BLaER1 treated with 17β-estradiol and CSF1 and Interleukin-3, amounts not matched to agents 10 nM and 100 nM (cell line): ENCODE data around the gene MORF4L1.
"Not testable (repeated sequence)": the region's sequence is repeated elsewhere in the genome, so short reads cannot be mapped to it uniquely, and the experiment has no call there.

ENCODE experiments used
- H3K27ac ChIP-seq, 11 experiments: shearing (Covaris generic); formaldehyde crosslinking; 2 replicates each; pipeline ENCODE4 v1.8.1; 2022
- H3K27me3 ChIP-seq, 11 experiments: shearing (Covaris generic); formaldehyde crosslinking; 2 replicates each; pipeline ENCODE4 v1.8.1; 2022
- H3K36me3 ChIP-seq, 11 experiments: shearing (Covaris generic); formaldehyde crosslinking; 2 replicates each; pipeline ENCODE4 v1.8.1; 2022
- H3K4me1 ChIP-seq, 10 experiments: shearing (Covaris generic); formaldehyde crosslinking; 2 replicates each; pipeline ENCODE4 v1.8.1; 2022
- H3K4me2 ChIP-seq, 11 experiments: shearing (Covaris generic); formaldehyde crosslinking; 2 replicates each; pipeline ENCODE4 v1.8.1; 2022
- H3K4me3 ChIP-seq, 10 experiments: shearing (Covaris generic); formaldehyde crosslinking; 2 replicates each; pipeline ENCODE4 v1.8.1; 2022
- H3K9ac ChIP-seq, 11 experiments: shearing (Covaris generic); formaldehyde crosslinking; 2 replicates each; pipeline ENCODE4 v1.8.1; 2022
- H3K9me3 ChIP-seq, 11 experiments: shearing (Covaris generic); formaldehyde crosslinking; replicated peaks in 1 of 11; 2 replicates each; pipeline ENCODE4 v1.8.1; 2022
- H4K20me1 ChIP-seq, 11 experiments: shearing (Covaris generic); formaldehyde crosslinking; 2 replicates each; pipeline ENCODE4 v1.8.1; 2022
- Cebpa-rat ChIP-seq, 11 experiments: shearing (Covaris generic); IDR thresholded peaks; 2 replicates each; pipeline ENCODE4 v1.8.1; 2022

Gene MORF4L1

DNA sequence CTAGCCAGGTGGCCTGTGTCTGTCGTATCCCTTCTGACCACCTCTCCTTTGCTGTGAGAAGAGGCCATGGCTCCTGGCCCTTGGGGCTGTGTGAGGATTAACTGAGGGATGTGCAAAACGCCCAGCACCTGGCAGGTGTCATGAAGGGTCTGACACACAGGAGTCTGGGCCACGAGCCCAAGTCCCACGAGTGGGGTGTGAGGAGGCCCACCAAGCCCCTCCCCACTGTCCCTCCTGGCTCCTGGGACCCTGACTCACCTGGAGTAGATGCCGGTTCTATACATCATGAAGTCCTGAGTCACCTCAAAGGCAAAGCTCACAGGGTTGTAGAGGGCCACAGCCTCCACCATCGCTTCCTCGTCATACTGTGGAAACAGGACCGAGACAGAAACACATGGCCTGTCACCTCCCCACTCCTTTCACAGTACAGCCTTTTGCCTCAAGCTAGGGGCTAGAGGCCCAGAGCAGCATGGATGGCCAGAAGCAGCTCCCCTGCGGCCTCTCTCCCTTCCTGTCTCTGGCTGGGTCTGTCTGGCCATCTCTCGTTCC is 52.5 kb downstream of the MORF4L1 start:
- Histone ChIP-seq H3K27me3 (no peaks in the 10 kb centered on the region), H3K4me2 (no peak overlapping the region), H3K9ac (no peak overlapping the region; a peak in 1 of 22 replicates), H3K9me3 (no peaks in the 10 kb centered on the region), H3K4me1 (peaks cover 0 to 20% (median 0%) of the 10 kb centered on the region in 10 experiments; a peak in 6 of 20 replicates), H3K27ac (no peak overlapping the region; a peak in 2 of 22 replicates), H4K20me1 (peaks cover 0 to 93% (median 23%) of the 10 kb centered on the region in 11 experiments; a peak in 10 of 22 replicates), H3K4me3 (no peak overlapping the region), H3K36me3 (peaks cover 69 to 99% (median 90%) of the 10 kb centered on the region in 11 experiments)
- TF ChIP-seq Cebpa-rat (IDR thresholded peaks at IDR 0.05), result no peak

DNA sequence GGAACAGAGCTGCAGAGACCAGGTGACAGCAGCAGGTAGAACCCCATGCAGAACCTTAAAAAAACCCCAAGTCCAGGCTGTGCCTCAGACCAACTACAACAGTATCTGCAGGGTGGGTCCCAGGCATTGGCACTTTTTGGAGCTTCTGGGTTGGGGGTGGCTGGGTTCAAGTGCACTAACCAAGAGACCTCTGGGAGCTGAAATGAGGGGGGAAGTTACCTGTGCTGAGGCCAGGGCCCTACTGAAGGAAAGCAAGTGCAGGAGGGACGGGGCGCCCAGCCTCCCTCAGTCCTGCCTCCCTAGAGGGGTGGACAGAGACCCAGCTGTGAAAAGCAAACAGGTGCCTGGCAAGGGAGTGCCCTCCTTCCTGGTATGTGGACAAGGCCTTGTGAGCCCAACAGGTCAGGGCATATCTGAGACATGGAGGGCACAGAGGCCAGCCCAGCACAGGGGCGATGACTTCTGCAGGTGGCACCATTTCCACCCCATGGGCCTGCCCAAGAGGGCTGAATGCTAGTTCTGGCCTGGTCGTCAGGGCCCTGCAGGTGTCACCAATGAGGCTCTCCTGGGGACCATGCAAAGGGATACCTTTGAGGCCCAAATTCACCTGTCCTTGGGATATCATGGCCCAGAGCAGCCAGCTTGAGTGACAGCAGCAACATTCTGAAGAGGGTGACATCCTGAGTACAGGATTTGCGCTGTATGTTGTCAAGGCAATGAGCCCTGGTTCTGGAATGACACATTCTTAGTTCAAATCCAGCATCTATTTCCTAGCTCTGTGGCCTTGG is 53.5 kb downstream of the MORF4L1 start:
- Histone ChIP-seq H3K9me3 (no peaks in the 10 kb centered on the region), H3K4me2 (no peak overlapping the region), H3K27me3 (no peaks in the 10 kb centered on the region), H3K9ac (no peak overlapping the region), H4K20me1 (peaks cover 0 to 96% (median 23%) of the 10 kb centered on the region in 11 experiments; a peak in 10 of 22 replicates), H3K36me3 (peaks cover 67 to 99% (median 85%) of the 10 kb centered on the region in 11 experiments), H3K4me1 (peaks cover 0 to 20% (median 0%) of the 10 kb centered on the region in 10 experiments; a peak in 6 of 20 replicates), H3K27ac (no peak overlapping the region; a peak in 1 of 22 replicates), H3K4me3 (no peak overlapping the region)
- no peak for TF ChIP-seq Cebpa-rat (IDR thresholded peaks at IDR 0.05)

DNA sequence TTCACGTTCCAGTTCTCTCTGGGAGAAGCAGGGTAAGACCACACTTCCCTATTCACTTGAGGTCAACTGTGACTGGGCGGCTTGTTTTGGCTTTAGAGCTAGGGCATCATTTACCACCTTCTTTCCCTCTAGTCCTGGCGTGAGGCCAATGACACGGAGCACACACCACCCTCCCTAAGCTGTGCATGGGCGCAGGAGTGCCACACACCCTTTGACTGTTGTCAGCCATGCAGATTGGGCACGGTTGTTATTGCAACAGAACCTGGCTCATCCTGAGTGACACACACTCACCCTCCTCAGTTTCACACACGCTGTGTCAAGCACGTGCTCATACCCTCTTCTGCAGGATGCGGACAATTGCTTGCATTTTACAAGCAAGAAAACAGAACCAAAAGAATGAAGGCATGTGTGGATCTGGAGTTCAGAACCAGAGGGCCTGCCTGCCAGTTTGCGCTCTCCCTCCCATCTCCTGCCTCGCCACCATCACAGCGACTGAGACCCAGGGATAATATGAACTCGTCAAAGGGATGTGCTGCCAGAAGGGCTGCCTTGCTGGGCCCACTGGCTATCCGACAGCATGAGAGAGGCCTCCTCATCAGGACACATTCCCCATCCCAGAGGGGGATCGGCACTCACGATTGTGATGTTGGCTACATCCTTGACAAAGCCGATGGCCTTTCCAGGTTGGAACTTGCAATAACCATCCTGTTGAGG is 54.5 kb downstream of the MORF4L1 start:
- Histone ChIP-seq H3K36me3 (peaks cover 66 to 99% (median 85%) of the 10 kb centered on the region in 11 experiments), H3K27me3 (no peaks in the 10 kb centered on the region), H3K4me2 (peak overlapping the region in 1 of 11 experiments; percentile 2; a peak in 1 of 22 replicates), H3K4me1 (peaks cover 0 to 22% (median 6%) of the 10 kb centered on the region in 10 experiments; a peak in 10 of 20 replicates), H3K27ac (peak overlapping the region in 1 of 11 experiments; percentile 11; a peak in 1 of 22 replicates), H3K9ac (peak overlapping the region in 1 of 11 experiments; percentile 37; a peak in 1 of 22 replicates), H3K4me3 (no peak overlapping the region), H4K20me1 (peaks cover 0 to 96% (median 23%) of the 10 kb centered on the region in 11 experiments; a peak in 10 of 22 replicates), H3K9me3 (no peaks in the 10 kb centered on the region)
- TF ChIP-seq Cebpa-rat (IDR thresholded peaks at IDR 0.05), result no peak

DNA sequence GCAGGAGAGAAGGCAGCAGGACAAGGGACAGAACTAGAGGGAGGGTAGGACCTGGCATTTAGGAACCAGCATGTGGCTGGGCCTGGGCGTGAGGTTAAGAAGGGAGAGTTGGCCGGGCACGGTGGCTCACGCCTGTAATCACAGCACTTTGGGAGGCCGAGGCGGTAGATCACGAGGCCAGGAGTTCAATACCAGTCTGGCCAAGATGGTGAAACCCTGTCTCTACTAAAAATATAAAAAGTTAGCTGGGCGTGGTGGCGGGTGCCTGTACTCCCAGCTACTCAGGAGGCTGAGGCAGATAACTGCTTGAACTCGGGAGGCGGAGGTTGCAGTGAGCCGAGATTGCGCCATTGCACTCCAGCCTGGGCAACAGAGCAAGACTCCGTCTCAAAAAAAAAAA is 55.5 kb downstream of the MORF4L1 start:
- H3K4me2 ChIP-seq, H3K4me3 ChIP-seq, H3K9me3 ChIP-seq, H3K27me3 ChIP-seq: not testable (repeated sequence)
- Histone ChIP-seq H3K36me3 (peaks cover 62 to 99% (median 85%) of the 10 kb centered on the region in 11 experiments), H3K4me1 (peaks cover 0 to 29% (median 6%) of the 10 kb centered on the region in 10 experiments; a peak in 11 of 20 replicates), H4K20me1 (peaks cover 0 to 96% (median 17%) of the 10 kb centered on the region in 11 experiments; a peak in 10 of 22 replicates), H3K9ac (peak overlapping the region in 2 of 11 experiments; percentile 37 to 52; a peak in 2 of 22 replicates), H3K27ac (peak overlapping the region in 2 of 11 experiments; percentile 10 to 36; a peak in 2 of 22 replicates)

DNA sequence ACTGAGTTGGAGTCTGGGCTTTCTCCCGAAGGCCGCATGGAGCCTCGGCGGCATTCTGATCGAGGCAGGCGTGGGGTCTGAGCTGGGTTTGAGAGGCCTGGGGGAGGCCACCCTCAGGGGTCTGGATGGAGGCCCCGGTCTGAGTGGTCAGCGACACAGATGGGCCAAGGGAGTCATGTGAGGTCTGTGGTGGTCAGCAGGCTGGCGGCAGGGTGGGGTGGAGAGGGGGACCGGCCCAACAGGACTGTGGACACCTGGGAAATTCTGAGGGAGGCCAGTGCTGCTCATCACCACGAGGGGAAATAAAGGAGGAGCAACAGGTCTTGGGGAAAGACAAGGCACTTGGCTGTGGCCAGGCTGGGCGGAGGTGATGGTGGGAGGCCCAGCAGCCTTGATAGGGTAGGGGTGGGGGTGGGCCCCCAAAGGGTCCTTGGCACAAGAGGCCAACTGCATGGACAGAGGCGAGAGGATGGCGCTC is 56.0 kb downstream of the MORF4L1 start:
- Histone ChIP-seq H3K36me3 (peaks cover 62 to 99% (median 85%) of the 10 kb centered on the region in 11 experiments), H3K27me3 (no peaks in the 10 kb centered on the region), H3K4me3 (no peak overlapping the region), H3K4me2 (no peak overlapping the region), H3K4me1 (peaks cover 0 to 34% (median 6%) of the 10 kb centered on the region in 10 experiments; a peak in 13 of 20 replicates), H4K20me1 (peaks cover 0 to 96% (median 17%) of the 10 kb centered on the region in 11 experiments; a peak in 10 of 22 replicates), H3K27ac (no peak overlapping the region), H3K9me3 (no peaks in the 10 kb centered on the region), H3K9ac (0 out of 22 replicates have a peak overlapping the region, but pooled peaks of 1 of the 11 experiments have one; percentile 37)
- no peak for TF ChIP-seq Cebpa-rat (IDR thresholded peaks at IDR 0.05)

DNA sequence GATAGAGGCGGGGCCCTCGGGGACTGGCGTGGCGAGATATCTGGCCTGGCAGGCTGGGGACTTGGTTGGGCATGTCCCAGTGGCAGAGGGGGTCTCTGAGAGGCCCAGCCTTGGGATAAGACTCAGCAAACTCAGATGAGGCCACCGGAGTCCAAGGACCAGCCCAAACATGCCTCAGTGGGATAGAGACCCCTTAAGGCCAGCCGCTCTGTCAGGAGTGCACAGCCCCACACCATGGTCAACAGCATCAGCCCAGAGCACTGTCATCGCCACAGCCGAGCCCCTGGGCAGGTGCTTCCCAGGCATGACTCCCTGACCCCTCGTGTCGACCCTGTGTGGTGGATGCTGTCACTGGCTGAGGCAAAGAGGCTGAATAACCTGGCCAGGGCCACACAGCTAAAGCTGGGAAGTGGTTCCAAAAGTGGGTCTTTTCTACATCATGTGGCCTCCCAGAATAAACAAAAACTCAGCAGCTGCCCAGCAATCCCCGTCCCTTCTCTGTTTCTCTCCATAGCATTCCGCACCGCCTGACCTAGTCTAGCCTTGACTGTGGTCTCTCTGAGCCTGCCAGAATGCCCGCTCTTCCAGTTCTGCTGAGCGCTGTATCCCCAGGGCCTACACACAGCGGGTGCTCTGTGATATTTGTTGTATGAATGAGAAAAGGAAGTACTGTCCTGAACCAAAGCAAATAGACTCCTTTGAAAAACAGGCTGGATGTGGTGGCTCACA is 57.0 kb downstream of the MORF4L1 start:
- Histone ChIP-seq H4K20me1 (peaks cover 0 to 97% (median 17%) of the 10 kb centered on the region in 11 experiments; a peak in 10 of 22 replicates), H3K4me2 (no peak overlapping the region), H3K27me3 (no peaks in the 10 kb centered on the region), H3K27ac (no peak overlapping the region), H3K9ac (no peak overlapping the region), H3K9me3 (no peaks in the 10 kb centered on the region), H3K4me1 (peaks cover 5 to 44% (median 14%) of the 10 kb centered on the region in 10 experiments; a peak in 18 of 20 replicates), H3K4me3 (no peak overlapping the region), H3K36me3 (peaks cover 65 to 100% (median 88%) of the 10 kb centered on the region in 11 experiments)
- no peak for TF ChIP-seq Cebpa-rat (IDR thresholded peaks at IDR 0.05)

DNA sequence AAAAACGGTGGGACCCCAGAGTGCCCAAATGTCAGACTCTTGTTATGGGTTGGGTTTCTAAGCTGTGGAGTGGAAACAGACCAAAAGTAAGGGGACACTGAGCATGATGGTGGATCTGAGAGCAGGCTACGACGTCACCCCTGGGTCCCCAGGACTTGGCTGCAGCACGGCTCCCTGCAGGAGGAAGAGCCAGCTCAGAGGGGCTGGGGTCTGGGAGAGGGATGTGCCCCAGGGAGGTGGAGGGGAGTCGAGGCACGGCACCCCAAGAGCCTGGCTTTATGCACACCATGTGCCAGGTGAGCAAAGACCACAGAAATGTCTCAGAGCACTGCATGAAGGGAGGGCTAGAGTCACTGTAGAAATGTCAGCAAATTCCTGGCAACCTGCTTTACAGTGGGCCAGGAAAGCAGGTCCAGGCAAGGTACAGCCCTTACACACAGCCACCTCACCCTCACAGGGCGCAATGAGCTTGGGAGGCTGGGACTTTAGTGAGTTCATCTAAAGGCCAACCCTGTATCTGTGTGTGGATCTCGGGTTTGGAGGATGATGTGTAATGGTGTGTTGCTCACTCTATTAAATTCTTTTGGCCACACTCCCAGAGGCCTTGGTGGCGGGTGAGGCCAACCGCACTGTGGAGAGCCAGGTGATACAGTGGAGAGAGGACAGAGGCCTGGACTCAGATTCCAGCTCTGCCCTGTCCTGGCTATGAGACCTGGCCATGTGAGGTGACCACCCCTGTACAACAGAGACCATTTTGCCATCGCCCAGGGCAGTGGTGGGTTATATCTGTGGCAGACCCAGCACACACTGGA is 58.1 kb downstream of the MORF4L1 start:
- Histone ChIP-seq H3K4me1 (peaks cover 12 to 55% (median 24%) of the 10 kb centered on the region in 10 experiments; a peak in 19 of 20 replicates), H3K27me3 (no peaks in the 10 kb centered on the region), H3K27ac (peak overlapping the region in 5 of 11 experiments; percentile 0 to 33 (median 8); a peak in 3 of 22 replicates), H3K4me3 (no peak overlapping the region), H3K9ac (no peak overlapping the region), H3K9me3 (no peaks in the 10 kb centered on the region), H4K20me1 (peaks cover 0 to 88% (median 9%) of the 10 kb centered on the region in 11 experiments; a peak in 10 of 22 replicates), H3K4me2 (no peak overlapping the region), H3K36me3 (peaks cover 58 to 100% (median 86%) of the 10 kb centered on the region in 11 experiments)
- TF ChIP-seq Cebpa-rat (IDR thresholded peaks at IDR 0.05), result no peak
